K562 (cell line): ENCODE results near the gene NUAK1. TPM values are rescaled to one million over a fixed set of nuclear protein-coding genes. Genes with fewer than 3 reads are reported as not detected.

Source experiments
- ATAC-seq: fragments of 200-7000 bp; cut with Tn5 transposase; 3 replicates; pipeline ENCODE4 v1.9.1; 2020; ENCODE audit warnings: moderate library complexity
- BruUV-seq: library from RNA; stranded (reverse); fragments of 400-500 nt; replicated peaks from 2 replicates; lab custom pipeline; 2021; lab: Mats Ljungman, UMichigan
- CTCF ChIA-PET: fragments of 300-600 bp; formaldehyde crosslinking; extraction: SDS; loops from one replicate; lab custom pipeline; 2021; ENCODE audit warnings: low intra/inter-chr PET ratio; lab: Yijun Ruan, JAX
- POLR2A ChIA-PET: fragments of 300-600, 350-650 bp; sonication (Branson Sonifier 250); formaldehyde crosslinking; extraction: SDS; loops from one replicate; lab custom pipeline; 2021; ENCODE audit warnings: antibody characterized with exemption, inconsistent platforms; lab: Yijun Ruan, JAX
- DNase-seq, 4 experiments: peaks; one replicate each; pipeline versions ENCODE4 v3.0.0 to v3.0.0-alpha.2; 2011 to 2018; ENCODE audit warnings: low spot score in 3 of 4, mixed read lengths in 3 of 4; ENCODE audit errors: extremely low read depth in 1 of 4
- FAIRE-seq: peaks from 2 replicates; lab custom pipeline; 2011; peaks lifted over from hg19 to GRCh38; lab: Jason Lieb, UNC
- H2AFZ ChIP-seq: 2 replicates; pipeline ENCODE4 v1.6.0; 2011; ENCODE audit warnings: low read depth, low read length, control low read depth, inconsistent platforms
- H3K27ac ChIP-seq: fragments of 200-600 bp; 3 replicates; pipeline ENCODE4 v1.8.0; 2011; ENCODE audit warnings: low read depth, mild to moderate bottlenecking, control low read depth, inconsistent platforms, low read length, moderate library complexity, mixed read lengths; ENCODE audit errors: extremely low read depth
- H3K27me3 ChIP-seq, 2 experiments: fragments of 300-600 bp in 1 of 2; 2 replicates in 1 of 2; 3 replicates in 1 of 2; pipeline versions ENCODE4 v1.6.0 to v1.8.0; 2011; ENCODE audit warnings: inconsistent platforms in 2 of 2, low read length in 2 of 2, mild to moderate bottlenecking in 1 of 2, mixed read lengths in 1 of 2, moderate library complexity in 1 of 2; ENCODE audit not compliant: control insufficient read depth in 2 of 2, insufficient read depth in 2 of 2
- H3K36me3 ChIP-seq: fragments of 300-600 bp; 3 replicates; pipeline ENCODE4 v1.8.0; 2011; ENCODE audit warnings: mild to moderate bottlenecking, low read length, inconsistent platforms; ENCODE audit not compliant: control insufficient read depth, insufficient read depth
- H3K4me1 ChIP-seq, 2 experiments: fragments of 200-600 bp in 1 of 2; replicated peaks in 1 of 2; 2 replicates in 1 of 2; 3 replicates in 1 of 2; pipeline versions ENCODE4 v1.5.1 to v1.8.0; 2011; ENCODE audit warnings: inconsistent platforms in 2 of 2, low read length in 2 of 2, mild to moderate bottlenecking in 1 of 2, mixed read lengths in 1 of 2, moderate library complexity in 1 of 2; ENCODE audit not compliant: control insufficient read depth in 2 of 2, insufficient read depth in 2 of 2
- H3K4me2 ChIP-seq: 2 replicates; pipeline ENCODE4 v1.6.1; 2011; ENCODE audit warnings: low read length, control low read depth, inconsistent platforms, mixed read lengths; ENCODE audit not compliant: insufficient read depth
- H3K4me3 ChIP-seq: fragments of 200-600 bp; sonication (generic), shearing (Covaris generic); 2 replicates; pipeline ENCODE4 v1.5.1; 2016; ENCODE audit warnings: control low read depth, inconsistent platforms
- H3K79me2 ChIP-seq: fragments of 200-600 bp; 3 replicates; pipeline ENCODE4 v1.8.0; 2011; ENCODE audit warnings: low read length, inconsistent platforms; ENCODE audit not compliant: control insufficient read depth, insufficient read depth
- H3K9ac ChIP-seq, 2 experiments: 2 replicates each; pipeline versions ENCODE4 v1.6.0 to v1.6.1; 2011; ENCODE audit warnings: low read depth in 2 of 2, low read length in 2 of 2, control low read depth in 1 of 2, inconsistent platforms in 1 of 2, mild to moderate bottlenecking in 1 of 2, mixed read lengths in 1 of 2; ENCODE audit not compliant: insufficient read depth in 1 of 2
- H3K9me1 ChIP-seq: one replicate; pipeline ENCODE4 v1.6.0; 2011; ENCODE audit warnings: inconsistent platforms, mild to moderate bottlenecking, low read length, moderate library complexity; ENCODE audit not compliant: control insufficient read depth, insufficient read depth
- H3K9me3 ChIP-seq: replicated peaks from 2 replicates; pipeline ENCODE4 v1.5.1; 2011; ENCODE audit warnings: low read depth, low read length, inconsistent platforms; ENCODE audit not compliant: control insufficient read depth, insufficient read depth
- H4K20me1 ChIP-seq: replicated peaks from 2 replicates; pipeline ENCODE4 v1.6.1; 2011; ENCODE audit warnings: low read length, inconsistent platforms, mixed read lengths; ENCODE audit not compliant: control insufficient read depth, insufficient read depth
- BCL6 ChIP-seq: fragments of 250-450 bp; sonication (Bioruptor Pico); IDR thresholded peaks from 2 replicates; pipeline ENCODE4 v1.4.0; 2020
- FOXK1 ChIP-seq: sonication (generic); formaldehyde crosslinking; IDR thresholded peaks from 2 replicates; pipeline ENCODE4 v1.8.0; 2022; ENCODE audit warnings: missing genetic modification reagents, mild to moderate bottlenecking, borderline replicate concordance
- HDAC6 ChIP-seq: IDR thresholded peaks from 2 replicates; pipeline ENCODE4 v1.6.1; 2012; ENCODE audit warnings: low read depth, mild to moderate bottlenecking, control low read depth, inconsistent platforms, low read length, moderate library complexity
- HMBOX1 ChIP-seq: sonication (generic); IDR thresholded peaks from 2 replicates; pipeline ENCODE4 v1.6.1; 2016
- IRF9 ChIP-seq: fragments of 450-650 bp; IDR thresholded peaks from 2 replicates; pipeline ENCODE4 v1.6.1; 2016; ENCODE audit warnings: missing biosample characterization, missing genetic modification characterization
- MXD1 ChIP-seq: fragments of 250-450 bp; sonication (Bioruptor Pico); IDR thresholded peaks from 2 replicates; pipeline ENCODE4 v1.8.0; 2021; ENCODE audit warnings: borderline replicate concordance, mild to moderate bottlenecking, moderate library complexity; ENCODE audit not compliant: poor library complexity, severe bottlenecking
- PBX2 ChIP-seq, 2 experiments: IDR thresholded peaks in 1 of 2; conservative IDR thresholded peaks in 1 of 2; 2 replicates each; pipeline ENCODE4 v1.6.1; 2016; ENCODE audit warnings: low read depth in 2 of 2, mild to moderate bottlenecking in 1 of 2, missing compliant biosample characterization in 1 of 2, missing genetic modification characterization in 1 of 2, moderate library complexity in 1 of 2
- PHF21A ChIP-seq: fragments of 450-650 bp; IDR thresholded peaks from 2 replicates; pipeline ENCODE4 v1.6.1; 2017; ENCODE audit warnings: low read depth, borderline replicate concordance
- POLR2B ChIP-seq: fragments of 450-650 bp; IDR thresholded peaks from 2 replicates; pipeline ENCODE4 v1.6.1; 2018; ENCODE audit warnings: low read depth; ENCODE audit not compliant: partially characterized antibody
- RBM22 ChIP-seq: fragments of 200-400 bp; formaldehyde crosslinking; IDR thresholded peaks from 2 replicates; pipeline ENCODE4 v1.6.1; 2018; ENCODE audit warnings: low read length, low read depth; ENCODE audit not compliant: poor library complexity, severe bottlenecking
- RFX5 ChIP-seq: IDR thresholded peaks from 2 replicates; pipeline ENCODE4 v1.6.1; 2011; ENCODE audit warnings: low read depth, mild to moderate bottlenecking, improper control_type of control experiment, low read length
- SP2 ChIP-seq: IDR thresholded peaks from 2 replicates; pipeline ENCODE4 v1.6.1; 2011; ENCODE audit warnings: mild to moderate bottlenecking, low read depth, low read length, moderate library complexity; ENCODE audit not compliant: poor library complexity, severe bottlenecking; ENCODE audit errors: extremely low read depth
- ZNF12 ChIP-seq: sonication (generic); formaldehyde crosslinking; IDR thresholded peaks from 2 replicates; pipeline ENCODE4 v1.4.0; 2020; ENCODE audit warnings: mild to moderate bottlenecking, missing genetic modification reagents
- ZNF384 ChIP-seq: IDR thresholded peaks from 2 replicates; pipeline ENCODE4 v1.6.1; 2012; ENCODE audit warnings: low read depth, low read length, improper control_type of control experiment
- ZNF507 ChIP-seq: conservative IDR thresholded peaks from 2 replicates; pipeline ENCODE4 v1.6.1; 2017; ENCODE audit warnings: missing genetic modification characterization, missing compliant biosample characterization
- ZNF780A ChIP-seq: fragments of 250-450 bp; sonication (Bioruptor Pico); IDR thresholded peaks from 2 replicates; pipeline ENCODE4 v1.5.0; 2021; ENCODE audit warnings: mild to moderate bottlenecking
- ZNF830 ChIP-seq: fragments of 250-450 bp; sonication (Bioruptor Pico); IDR thresholded peaks from 2 replicates; pipeline ENCODE4 v1.5.0; 2021; ENCODE audit warnings: mild to moderate bottlenecking
- WGBS: fragments of 100-300 bp; shearing (Covaris generic); methylation state at CpG from one replicate; pipeline ENCODE4 v1.1.6; 2016; ENCODE audit warnings: low coverage, mixed read lengths; ENCODE audit not compliant: insufficient coverage; ENCODE audit errors: missing lambda C conversion rate; 5-methylcytosine and 5-hydroxymethylcytosine counted together
- in situ Hi-C: fragments of 300-500 bp; cut with MboI; formaldehyde crosslinking; loops from 4 replicates; pipeline ENCODE4 v1.15.0; 2018; ENCODE audit warnings: inconsistent platforms, mixed read lengths
- intact Hi-C: fragments of 100-400 bp; cut with micrococcal nuclease; formaldehyde crosslinking; loops from 2 replicates; pipeline ENCODE4 v1.14.2; 2022
- polyA plus RNA-seq, 8 experiments: library from polyadenylated mRNA; depleted of rRNA in 4 of 8; stranded (reverse) in 5 of 8; unstranded in 3 of 8; fragments of >200 nt; fragmentation: Nextera tagmentation in 2 of 8; fragmentation: Illumina TruSeq in 1 of 8; extraction: Ambion mirVana in 2 of 8; extraction: Trizol in 1 of 8; gene quantifications; 2 replicates each; pipeline versions ENCODE4 v1.2.1 to v1.2.3, GENCODE V29; 2011 to 2014; ENCODE audit warnings: inconsistent platforms in 1 of 8, missing spikeins in 1 of 8
- total RNA-seq, 7 experiments: library from RNA; depleted of rRNA in 6 of 7; stranded (reverse); fragments of >200 nt in 6 of 7; fragmentation: Illumina TruSeq in 2 of 7; extraction: Trizol in 2 of 7; gene quantifications; 2 replicates each; pipeline versions ENCODE4 v1.2.1 to v1.2.3, GENCODE V29; 2011 to 2021; ENCODE audit warnings: low replicate concordance in 1 of 7

The NUAK1 gene
- total and polyA plus RNA-seq, 9 of the 15 experiments (the other 6 are each of a cell fraction or from before 2014, with no cell fraction given), result 0.02 TPM; not detected in 8

GRCh38 chr12:106070147-106070546, 68.6 kb downstream of the NUAK1 start:
- 0% methylated on average over 1 of the region's 1 CpG for WGBS
- POLR2A ChIA-PET, result no interaction called here
- TF ChIP-seq SP2 (no peak), RBM22 (no peak), RFX5 (no peak), HMBOX1 (no peak), ZNF384 (no peak), ZNF507 (tag) (no peak), HDAC6 (no peak), ZNF12 (CRISPR knock-in tag) (no peak), PHF21A (no peak), ZNF780A (CRISPR knock-in tag) (no peak), BCL6 (CRISPR knock-in tag) (no peak), PBX2 (CRISPR knock-in tag; IDR thresholded peaks at IDR 0.05; ENCODE audit: low read depth) (no peak), PBX2 (tag; conservative IDR thresholded peaks at IDR 0.05; ENCODE audit: low read depth) (no peak), IRF9 (tag) (no peak), FOXK1 (no peak), ZNF830 (CRISPR knock-in tag) (no peak), POLR2B (no peak), MXD1 (CRISPR knock-in tag) (no peak)

More at GRCh38 chr12:106070147-106070546, 68.6 kb downstream of the NUAK1 start:
- no TSS peak for BruUV-seq
- H3K4me3 ChIP-seq, result no peak overlapping the region
- peaks cover 2 to 29% of the 10 kb centered on the region in 2 experiments; a peak in 1 of 5 replicates for H3K27me3 ChIP-seq
- H3K9me1 ChIP-seq, result no peaks in the 10 kb centered on the region
- no peaks in the 10 kb centered on the region for H3K36me3 ChIP-seq
- no peak overlapping the region for H3K9ac ChIP-seq
- no peak overlapping the region for H3K27ac ChIP-seq
- in situ Hi-C loops, result no loop called here
- DNase-seq (no peak), ATAC-seq (no peak), FAIRE-seq (no peak)
- H3K9me3 ChIP-seq, result no peaks in the 10 kb centered on the region
- CTCF ChIA-PET, result no interaction called here
- intact Hi-C loops, result no loop called here
- no peaks in the 10 kb centered on the region for H3K79me2 ChIP-seq
- peaks cover 7% of the 10 kb centered on the region; the same call in 1 of the 2 replicates for H4K20me1 ChIP-seq
- H2AFZ ChIP-seq, result no peak overlapping the region
- H3K4me2 ChIP-seq, result no peak overlapping the region
- H3K4me1 ChIP-seq, result no peaks in the 10 kb centered on the region
